GM19397 (cell line): ENCODE results near the gene RNU1-3.
"Not testable (repeated sequence)": the region's sequence is repeated elsewhere in the genome, so short reads cannot be mapped to it uniquely, and the experiment has no call there.

ENCODE experiments used
- ATAC-seq: cut with Tn5 transposase; IDR thresholded peaks from one replicate; pipeline ENCODE4 v1.9.1; 2021; ENCODE audit warnings: mild to moderate bottlenecking, moderate library complexity; ENCODE audit not compliant: unreplicated experiment

RNU1-3 gene

DNA sequence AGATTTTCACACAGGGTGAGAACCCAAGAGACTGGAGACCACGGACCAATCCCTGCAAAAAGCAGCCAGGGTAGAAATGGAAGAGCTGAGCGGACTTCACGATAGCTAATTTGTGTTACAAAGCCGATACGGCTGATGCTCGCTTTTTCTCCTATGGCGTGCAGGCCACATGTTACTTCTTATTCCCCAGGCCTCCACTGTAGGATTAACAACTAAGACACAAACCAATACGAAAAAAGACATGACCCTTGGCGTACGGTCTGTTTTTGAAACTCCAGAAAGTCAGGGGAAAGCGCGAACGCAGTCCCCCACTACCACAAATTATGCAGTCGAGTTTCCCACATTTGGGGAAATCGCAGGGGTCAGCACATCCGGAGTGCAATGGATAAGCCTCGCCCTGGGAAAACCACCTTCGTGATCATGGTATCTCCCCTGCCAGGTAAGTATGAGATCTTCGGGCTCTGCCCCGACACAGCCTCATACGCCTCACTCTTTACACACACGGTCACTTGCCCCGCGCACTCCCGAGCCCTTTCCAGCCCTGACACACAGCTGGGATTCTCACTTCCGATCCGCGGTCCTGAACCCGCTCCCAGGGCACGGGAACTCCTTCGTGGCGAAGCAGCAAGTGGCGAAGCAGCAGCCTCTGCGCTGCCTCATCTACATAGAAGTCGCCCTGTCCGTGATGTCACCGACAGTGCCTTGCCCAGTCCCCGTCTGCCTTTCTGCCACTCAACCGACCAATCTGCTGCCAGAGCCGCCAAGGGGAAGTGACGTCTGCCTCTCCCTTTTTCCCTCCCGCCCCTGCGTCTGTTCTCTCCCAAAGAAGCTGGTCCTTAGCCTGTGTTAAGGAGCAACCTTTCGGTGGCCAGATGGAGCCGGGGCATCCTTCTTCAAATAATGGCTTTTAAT lies at the start of gene RNU1-3:
TSS of gene RNU1-3 (minus strand) at position 447 of the 912 bp plus-strand sequence.
- ATAC-seq, result peak; percentile 86

DNA sequence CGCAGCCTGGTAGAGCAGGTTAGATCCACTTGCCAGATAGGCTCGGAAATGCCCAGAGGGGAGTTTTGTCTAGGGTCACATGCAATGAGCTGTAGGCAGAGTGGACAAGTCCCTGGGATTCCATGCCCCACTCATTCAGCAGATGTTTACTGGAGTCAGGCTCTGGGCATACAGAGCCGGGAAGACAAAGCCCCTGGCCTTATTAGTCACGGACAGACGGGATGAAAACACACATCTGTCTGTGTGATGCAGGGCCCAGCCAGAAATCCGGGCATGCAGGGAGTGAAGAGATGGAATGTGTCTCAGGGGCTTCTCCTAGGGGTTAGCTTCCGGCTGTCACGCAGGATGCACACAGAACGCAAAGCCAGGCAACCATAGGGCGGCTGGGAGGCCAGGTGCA lies 46.7 kb upstream of the RNU1-3 start:
- not testable (repeated sequence) for ATAC-seq

DNA sequence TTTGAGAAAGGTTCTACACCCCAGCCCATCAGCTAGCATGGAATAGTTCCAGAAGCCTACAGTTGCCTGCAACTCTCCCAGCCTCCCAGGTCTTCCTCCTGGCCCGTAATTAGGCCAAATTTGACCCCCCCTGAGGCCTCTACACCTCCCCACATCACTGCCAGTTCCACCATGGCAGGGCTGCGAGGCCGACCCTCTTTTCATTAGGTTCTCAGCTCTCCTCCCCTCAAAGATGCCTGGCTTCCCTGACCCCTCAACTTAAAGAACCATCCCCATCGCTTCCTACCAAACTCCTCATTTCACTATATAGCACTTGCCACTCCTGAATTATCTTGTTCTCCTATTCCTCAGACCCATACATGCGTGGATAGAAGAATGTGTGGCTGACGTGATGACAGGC lies 46.2 kb upstream of the RNU1-3 start:
- ATAC-seq, result not testable (repeated sequence)

DNA sequence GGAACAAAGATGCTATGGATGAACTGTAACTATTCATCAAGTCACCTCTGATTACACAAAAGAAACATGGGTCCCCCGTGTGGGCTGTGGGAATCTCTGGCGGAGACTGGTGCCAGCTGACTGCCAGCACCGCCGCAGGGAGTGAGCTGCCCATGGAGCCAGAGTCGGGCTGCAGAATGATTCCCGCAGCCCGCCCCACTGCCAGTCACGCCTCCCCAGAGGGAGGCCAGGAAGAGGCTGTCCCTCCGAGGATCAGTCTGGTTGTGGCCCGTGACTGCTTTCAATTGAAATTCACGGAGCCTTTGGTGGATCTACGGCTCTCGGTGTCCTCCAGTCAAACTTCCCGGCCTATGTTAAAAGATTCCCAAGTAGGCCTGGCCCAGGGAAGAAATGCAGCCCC lies 45.8 kb upstream of the RNU1-3 start:
- ATAC-seq, result not testable (repeated sequence)

DNA sequence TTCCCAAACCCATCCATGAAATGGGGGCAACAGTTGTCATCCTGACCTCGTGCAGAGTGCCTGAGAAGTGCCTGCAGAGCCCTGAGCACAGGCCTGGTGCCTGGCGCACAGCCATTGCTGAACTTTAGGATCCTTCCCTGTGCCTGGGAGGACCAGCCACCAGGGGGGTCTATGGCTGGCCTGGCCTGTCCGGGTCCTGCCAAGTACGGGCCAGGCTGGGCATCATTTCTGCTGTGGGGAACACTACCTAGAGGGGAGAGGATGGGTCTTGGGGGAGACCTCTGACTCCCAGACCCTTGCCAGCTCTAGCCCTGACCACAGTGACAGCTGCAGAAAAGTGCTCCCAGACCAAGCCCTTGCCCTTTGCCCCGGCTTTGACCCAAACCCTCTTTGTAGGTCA lies 45.4 kb upstream of the RNU1-3 start:
- not testable (repeated sequence) for ATAC-seq

DNA sequence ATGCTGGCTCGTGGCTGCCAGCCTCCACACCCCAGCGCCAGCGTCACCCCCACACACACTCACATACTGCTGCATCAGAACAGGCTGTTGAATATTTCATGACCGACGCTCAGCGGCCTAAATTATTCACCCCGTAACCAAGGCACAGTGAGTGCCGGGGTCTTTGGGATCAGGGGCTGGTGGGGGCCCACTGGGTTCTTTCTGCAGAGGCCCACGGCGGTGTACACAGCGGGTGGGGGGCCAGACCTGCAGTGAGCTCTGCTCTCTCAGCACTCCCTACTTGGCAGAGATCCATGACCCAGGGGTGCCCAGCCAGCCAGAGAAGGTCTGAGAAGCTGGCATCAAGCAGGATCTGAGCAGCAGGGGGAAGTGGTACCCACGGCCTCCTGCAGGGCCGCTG lies 43.9 kb upstream of the RNU1-3 start:
- not testable (repeated sequence) for ATAC-seq

DNA sequence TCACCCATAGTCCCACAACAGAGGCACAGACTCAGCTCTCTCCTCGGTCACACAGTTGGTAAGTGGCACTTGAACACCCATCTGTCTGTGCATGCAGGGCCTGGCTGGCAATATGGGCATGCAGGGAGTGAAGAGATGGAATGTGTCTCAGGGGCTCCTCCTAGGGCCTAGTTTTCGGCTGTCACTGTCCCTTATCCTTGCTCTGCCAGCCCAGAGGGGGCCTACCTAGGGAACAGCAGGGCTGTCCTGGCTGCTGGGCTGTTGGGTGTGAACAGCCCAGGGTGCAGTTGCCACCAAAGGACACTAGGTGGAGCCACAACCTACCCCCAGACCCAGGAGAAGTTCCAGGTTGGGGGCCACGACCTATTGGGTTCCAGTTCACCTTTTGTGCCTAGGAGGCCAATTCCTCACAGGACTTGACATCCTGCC lies 42.9 kb upstream of the RNU1-3 start:
- not testable (repeated sequence) for ATAC-seq

DNA sequence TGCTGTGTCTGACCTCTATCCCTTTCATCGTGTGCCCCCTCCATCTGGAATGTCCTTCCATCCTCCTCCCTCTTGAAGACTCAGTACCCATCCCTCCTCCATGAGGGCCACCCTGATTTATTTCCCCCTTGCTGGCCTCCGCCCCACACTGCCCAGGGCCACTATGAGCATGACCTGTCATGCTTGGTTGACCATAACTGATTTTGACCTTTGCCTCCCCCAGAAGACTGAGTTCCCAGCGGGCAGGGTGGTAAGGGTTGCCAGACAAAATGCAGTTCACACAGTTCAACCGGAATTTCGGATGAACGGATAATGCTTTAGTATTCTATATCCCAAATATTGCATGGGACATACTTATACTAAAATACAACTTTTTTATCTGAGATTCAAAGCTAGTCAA lies 42.0 kb upstream of the RNU1-3 start:
- not testable (repeated sequence) for ATAC-seq

DNA sequence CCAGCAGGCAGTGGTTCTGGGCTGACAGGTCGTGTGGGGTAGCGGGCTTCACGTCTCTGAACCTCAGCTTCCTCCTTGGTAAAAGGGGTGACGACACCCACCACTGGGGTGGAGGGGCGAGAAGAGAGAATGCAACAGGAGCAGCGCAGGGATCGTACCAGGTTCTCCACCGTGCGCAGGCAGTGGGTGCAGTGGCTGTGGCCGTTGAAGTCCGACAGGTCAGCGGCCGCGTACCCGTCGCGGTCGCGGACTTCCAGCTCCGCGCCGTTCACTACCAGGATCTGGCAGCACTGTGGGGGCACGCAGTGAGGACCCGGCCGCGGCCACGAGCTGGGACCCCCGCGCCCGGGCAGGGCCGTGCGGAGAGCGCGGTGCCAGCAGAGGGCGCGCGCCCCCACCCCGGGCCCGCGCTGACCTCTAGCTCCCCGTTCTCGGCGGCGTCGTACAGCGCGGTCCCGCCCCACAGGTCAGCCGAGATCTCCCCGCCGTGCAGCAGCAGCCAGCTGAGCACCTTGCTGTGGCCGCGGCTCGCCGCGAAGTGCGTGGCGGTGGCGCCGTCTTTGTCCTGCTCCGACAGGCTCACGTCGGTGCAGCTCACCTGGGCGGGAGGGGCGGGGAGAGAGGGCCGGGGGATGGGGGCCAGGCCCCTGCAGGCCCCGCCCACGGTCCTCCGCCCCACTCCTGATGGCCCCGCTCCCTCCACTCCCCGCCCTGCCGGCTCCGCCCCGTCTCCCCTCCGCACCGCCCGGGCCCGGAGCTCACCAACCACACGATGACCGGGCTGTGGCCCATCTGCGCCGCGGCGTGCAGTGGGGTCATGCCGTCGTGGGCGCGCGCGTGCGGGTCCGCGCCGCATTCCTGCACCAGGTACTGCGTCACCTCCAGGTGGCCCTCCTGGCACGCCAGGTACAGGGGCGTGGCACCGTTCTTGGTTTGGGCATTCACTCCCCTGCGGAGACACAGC lies 40.7 kb upstream of the RNU1-3 start:
- not testable (repeated sequence) for ATAC-seq

DNA sequence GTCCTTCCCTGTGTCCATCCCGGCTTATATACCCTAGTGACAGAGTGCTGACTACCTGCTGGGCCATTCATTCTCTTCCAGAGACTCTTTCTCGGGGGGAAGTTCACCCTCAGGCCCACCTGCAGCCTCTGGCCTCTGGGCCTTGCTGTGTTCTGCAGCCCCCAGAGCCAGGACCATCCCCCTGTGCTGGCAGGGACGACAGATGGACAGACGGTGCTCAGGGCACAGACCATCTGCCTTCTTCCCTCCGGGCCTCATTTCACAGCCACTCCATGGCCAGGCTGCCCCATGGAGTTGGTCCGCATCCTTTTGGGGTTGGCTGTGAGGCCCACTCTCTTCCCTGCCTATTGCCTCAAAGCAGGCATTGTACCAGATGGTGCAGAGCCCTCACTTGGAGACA lies 39.6 kb upstream of the RNU1-3 start:
- ATAC-seq, result not testable (repeated sequence)

DNA sequence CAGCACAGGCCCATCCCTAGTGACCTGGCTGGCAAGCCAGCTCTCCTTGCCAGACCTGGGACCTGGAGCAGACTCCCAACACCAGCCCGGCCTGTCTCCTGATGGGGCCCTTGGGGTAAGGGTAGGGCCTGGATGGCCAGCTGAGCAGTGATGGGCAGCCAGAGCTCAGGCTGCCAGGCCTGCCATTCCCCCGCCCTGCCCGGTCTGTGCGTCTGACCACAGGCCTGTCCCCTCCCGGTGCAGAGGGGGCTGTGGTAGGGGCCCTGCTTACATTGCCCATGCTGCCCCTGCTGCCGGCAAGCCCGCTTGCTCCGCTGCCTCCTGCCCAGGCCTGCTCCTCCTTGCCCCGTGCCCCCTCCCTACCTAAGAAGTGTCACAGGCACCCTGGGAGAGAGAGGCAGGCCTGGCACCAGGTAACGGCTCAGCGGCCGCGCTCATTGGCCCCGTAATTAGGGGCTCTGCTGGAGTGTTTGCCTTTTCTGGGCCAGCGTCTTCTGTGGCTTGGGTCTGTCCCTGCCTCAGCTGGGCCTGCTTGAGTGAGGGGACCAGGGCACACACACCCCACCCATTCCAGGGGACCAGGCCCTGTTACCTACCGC lies 37.9 kb upstream of the RNU1-3 start:
- ATAC-seq, result not testable (repeated sequence)

DNA sequence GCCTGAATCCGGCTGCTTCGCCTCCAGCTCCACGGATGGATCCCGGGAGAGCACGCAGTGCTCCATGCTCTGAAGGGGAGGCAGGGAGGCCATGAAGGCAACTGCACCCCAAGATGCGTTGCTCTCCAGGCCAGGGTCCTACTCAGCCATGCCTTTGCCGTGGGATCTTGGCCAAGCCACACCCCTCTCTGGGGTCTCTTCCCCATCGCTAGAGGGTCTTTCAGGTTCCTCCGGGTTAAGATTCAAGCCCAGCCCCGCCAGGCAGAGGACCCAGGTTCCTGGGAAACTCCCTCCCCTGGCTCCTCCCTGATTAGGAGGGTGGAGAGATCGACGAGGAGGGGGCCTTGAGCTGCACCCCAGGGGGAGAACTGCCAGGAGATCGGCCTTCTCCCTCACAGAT lies 37.3 kb upstream of the RNU1-3 start:
- ATAC-seq, result not testable (repeated sequence)

DNA sequence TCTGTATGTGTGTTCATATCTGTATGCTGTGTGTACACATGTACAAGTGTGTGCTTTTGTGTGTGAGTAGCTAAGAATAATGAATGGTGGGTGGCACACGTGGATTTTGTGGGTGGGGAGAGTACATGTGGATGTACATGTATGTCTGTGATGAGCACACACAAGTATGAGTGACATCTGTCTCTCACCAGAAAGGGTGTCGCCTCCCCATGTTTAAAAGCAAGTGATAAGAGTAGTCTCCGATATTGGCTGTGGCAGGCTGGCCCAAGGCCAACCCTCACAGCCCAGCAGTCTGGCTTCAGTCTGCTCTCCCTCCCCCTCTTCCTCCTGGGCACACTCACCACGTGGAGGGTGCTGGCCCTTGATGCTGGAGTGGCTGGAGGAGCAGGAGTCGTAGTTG lies 36.9 kb upstream of the RNU1-3 start:
- not testable (repeated sequence) for ATAC-seq

DNA sequence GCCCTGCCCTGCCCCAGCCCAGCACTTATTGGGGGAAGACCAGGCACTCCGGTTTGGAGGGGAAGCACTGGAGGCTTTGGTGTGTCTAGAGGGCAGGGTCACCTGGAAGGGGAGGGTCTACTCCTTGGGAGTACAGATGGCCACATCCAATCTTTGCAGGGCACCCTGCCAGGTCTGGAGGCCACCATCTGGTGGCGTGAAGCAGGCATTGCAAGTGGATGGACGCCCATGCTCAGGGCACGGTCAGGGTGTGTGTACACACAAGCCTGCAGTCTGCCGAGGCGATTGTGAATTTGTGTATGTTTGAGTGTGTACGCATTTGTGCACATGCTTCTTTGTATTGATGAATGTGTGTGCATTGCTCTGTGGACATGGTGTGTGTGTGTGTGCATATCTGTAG lies 36.4 kb upstream of the RNU1-3 start:
- not testable (repeated sequence) for ATAC-seq

DNA sequence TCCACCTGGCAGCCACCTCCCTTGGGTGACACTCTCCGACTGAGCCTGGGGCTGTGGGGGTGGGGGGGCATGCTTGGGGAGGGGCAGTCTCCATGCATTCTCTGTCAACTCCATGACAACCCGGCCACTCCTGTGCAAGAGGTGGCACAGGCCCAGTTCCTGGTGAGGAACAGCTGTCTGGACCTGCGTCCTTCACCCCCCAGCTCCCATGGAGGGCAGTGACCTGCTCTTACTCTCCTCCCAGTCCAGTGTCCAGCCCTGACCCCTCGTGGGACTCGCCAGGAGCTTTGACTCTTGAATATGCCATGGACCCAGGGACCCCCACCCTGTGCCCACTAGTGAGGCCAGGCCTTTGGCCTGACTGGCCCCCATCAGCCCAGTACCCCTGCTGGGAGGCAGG lies 35.5 kb upstream of the RNU1-3 start:
- ATAC-seq, result not testable (repeated sequence)

DNA sequence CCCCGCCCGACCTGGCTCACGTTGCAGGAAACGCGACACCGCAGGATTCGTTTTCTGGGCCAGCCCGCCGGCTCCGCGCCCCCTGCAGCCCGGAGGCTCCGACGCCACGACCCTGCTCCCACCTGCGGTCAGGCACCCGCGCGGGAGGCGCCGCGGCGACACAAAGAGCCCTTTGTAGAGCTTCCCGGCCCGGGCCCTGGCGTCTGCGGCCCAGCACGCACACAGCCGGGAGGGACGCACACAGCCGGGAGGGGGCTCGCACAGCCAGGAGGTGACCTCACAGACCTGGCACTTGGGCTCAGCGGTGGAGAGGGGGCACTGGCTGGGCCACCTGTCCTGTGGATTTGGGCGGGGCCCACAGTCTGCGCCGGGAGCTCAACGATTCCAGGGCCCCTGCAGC lies 34.4 kb upstream of the RNU1-3 start:
- ATAC-seq, result not testable (repeated sequence)

DNA sequence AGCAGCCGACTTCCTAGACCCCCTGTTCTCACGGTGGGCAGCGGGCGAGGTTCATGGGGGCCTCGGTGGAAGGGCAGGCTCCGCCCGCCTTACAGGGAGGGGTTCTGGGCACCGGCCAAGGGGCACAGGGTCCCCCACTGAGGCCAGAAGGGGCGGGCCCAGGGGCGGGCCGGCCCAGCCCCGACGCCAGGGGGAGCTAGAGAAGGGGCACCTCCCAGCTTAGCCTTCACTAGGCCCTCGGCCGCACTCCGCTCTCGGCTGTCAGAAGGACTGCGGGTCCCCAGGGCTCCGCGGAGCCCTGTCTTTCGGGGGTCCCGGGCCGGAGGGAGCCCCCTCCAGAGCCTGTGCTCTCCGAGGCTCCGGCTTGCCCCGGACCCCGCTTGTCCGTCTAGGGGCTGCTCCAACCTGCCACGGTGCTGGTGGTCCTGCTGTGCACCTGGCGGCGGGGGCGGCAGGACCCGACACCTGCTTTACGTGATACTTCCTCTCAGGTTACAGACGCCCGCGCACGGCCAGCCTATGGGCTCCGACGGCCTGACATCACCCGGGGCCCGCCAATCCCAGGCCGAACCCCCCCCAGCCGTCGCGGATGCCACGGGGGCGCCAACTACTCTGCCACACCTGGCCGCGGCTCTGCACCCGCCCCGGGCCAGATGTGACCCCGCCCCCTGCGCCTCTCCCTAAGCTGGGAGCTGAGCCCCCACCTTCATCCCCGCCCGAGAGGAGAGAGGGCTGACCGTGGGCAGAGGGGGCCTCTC lies 33.6 kb upstream of the RNU1-3 start:
- not testable (repeated sequence) for ATAC-seq

DNA sequence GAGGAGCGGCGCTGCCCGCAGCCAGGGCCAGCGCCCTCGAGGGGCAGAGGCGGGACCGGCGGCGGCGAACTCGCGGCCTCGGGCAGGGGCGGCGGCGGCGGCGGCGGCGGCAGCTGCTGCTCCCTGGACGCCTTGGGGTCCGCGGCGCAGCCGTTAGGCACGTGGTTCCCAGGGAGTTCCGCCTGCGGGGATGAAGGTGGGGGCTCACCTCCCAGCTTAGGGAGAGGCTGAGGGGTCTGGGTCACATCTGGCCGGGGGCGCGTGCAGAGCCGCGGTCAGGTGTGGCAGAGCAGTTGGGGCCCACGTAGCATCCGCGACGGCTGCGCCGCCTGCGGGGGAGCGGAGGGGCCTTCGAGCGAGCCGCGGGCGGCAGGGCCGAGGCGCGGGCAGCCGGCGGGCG lies 32.7 kb upstream of the RNU1-3 start:
- not testable (repeated sequence) for ATAC-seq

DNA sequence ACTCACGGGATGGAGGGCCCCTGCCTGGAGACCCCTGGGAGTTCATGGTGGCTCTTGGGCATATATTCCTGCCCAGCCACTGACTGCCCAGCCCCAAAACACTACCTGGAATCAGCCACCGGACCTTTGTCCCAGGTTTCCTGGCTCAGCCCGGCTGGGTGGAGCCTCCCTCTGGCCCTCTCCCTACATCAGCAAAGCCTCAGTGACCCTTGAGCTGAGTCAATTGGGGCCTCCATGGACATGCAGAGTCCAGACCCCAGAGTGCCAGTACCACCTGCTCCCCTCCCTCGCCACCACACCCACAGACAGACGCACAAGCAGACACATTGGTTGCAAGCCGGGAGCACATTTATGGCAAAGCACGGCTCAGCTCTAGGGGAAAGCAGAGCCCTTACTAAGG lies 30.4 kb upstream of the RNU1-3 start:
- ATAC-seq, result not testable (repeated sequence)

DNA sequence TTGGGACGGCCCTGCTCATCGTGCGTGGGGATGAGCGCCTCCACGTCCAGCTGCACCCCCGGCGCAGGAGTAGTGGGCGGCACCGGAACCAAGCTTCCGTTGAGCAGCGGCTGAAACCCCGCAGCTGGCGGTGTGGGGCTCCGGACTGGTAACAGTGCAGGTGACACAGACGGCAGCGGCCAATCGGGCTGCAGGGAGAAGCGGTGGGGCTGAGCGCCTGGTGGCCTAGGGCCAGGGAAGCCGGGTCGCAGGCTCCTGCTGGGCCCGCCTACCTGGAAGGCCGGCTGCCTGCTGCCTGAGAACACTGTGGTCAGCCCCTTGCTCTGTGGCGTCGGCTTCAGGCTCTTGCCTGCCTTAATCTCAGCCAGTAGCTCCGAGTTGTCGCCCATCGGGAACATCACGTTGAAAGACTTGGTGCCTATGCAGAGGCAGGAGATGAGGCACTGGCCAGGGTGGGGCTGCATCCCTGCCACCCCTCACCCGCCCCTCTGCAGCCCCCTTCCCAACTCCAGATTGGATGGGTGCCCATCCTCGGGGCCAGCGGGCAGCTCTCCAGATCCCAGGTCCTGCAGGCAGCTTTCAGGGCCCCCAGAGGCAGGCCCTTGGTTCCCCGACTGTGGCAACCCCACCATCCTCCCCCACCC lies 29.9 kb upstream of the RNU1-3 start:
- not testable (repeated sequence) for ATAC-seq
